Heart left ventricle (tissue), 13 donors: Measurements from ENCODE around the gene USP2.

Experiments
- CTCF ChIP-seq, 12 donors: fragments of 200-600 bp; sonication (generic) in 4 of 12; IDR thresholded peaks; one replicate each; pipeline versions ENCODE4 v1.5.0 to v1.8.0; 2018 to 2022; ENCODE audit warnings: antibody characterized with exemption in 12 of 12, mild to moderate bottlenecking in 5 of 12
- POLR2A ChIP-seq, 2 donors: fragments of 450-650 bp; IDR thresholded peaks; one replicate each; pipeline ENCODE4 v1.6.1; 2017; ENCODE audit warnings: antibody characterized with exemption in 2 of 2, mild to moderate bottlenecking in 2 of 2, moderate library complexity in 2 of 2
- donor health status: ischemic (EF 13 %, LVEDD 7.1; RV severe dilation, severe dysfunction).
- donor health status: DM: no; HTN: yes; CAD: no.
- donor health status: DM: no; HTN: no; CAD: no.
- donor health status: ischemic (EF 25% LVEDD 6.9; RV normal size, moderate dysfunction).
- donor health status: ischemic (EF 25% LVEDD 5.7; RV mildly dilated, moderate dysfunction).
- donor health status: ischemic (EF 35%, LVEDD 5.7; RV mildly dilated, moderate dysfunction).
- donor health status: nonischemic (EF 11% LVEDD 7.7; RV severe dilation, severe dysfunction).
- donor health status: DM: yes; HTN: yes; CAD: no.
- donor health status: PGD.
- donor health status: ischemic (EF 29% LVEDD 5.4; RV normal size, mild dysfunction).
- donor health status: nonischemic (EF 23%, LVEDD 6.1; RV moderate dilation, normal function).

GRCh38 chr11:119382101-119382500, 611 bp upstream of the USP2 start:
- TF ChIP-seq CTCF (IDR thresholded peaks at IDR 0.05) (no peak), POLR2A (IDR thresholded peaks at IDR 0.05) (no peak)
